OCI-M2 (cell line): Measurements from ENCODE around the gene ITGB1BP2.
"Not testable (repeated sequence)": the region's sequence is repeated elsewhere in the genome, so short reads cannot be mapped to it uniquely, and the experiment has no call there.

ENCODE experiments used
- DNase-seq: peaks from one replicate; lab custom pipeline; 2025; ENCODE audit not compliant: unreplicated experiment; lab: John Stamatoyannopoulos, UW

Gene ITGB1BP2

DNA sequence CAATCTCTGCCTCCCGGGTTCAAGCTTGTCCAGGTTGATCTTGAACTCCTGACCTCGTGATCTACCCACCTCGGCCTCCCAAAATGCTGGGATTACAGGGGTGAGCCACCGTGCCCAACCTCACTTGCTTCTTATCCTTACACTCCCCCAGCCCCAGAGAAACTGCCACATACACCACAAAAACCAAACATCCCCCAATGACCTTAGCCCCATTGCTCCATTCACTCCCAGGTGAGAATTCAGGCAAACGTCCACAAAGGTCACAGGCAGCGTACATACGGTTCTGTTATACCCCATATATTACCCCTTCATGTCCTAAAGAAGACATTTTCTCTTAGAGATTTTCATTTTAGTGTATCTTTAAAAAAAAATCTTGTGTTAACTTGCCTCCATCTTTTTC is 1.1 kb upstream of the ITGB1BP2 start:
- DNase-seq: not testable (repeated sequence)

DNA sequence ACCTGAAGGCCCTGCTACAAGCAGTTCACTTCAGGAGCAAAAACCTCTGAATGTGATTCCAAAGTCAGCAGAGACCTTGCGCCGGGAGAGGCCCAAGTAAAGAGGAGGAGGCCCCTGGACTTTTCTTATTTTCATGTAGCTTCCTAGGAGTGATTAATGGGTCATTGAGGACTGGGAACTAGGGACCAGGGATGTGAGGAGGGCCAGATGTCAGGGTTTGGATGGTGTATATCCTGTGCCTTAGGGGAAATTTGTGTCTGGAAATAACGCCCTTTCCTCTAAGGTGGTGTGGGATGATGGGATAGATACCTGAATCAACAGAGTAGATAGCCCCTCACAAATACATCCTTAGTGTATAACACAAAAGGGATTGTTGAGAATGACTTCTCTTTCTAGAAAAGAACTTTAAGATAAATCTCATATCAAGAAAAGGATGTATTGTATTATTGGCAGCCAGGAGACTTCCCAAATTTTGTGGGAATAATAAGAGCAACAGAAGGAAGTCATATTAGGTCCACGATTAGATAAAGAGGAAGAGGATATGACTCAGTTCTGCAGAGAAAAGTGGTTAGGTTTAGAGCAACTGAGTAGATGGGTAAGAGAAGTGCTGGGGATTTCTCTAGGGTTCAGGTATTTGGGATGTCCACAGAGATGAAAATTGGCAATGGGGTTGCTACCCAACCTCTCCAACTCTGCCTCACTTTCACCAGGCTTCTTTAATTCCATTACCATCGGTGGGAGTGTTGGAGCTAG is 1.1 kb downstream of the ITGB1BP2 start:
- no peak for DNase-seq

DNA sequence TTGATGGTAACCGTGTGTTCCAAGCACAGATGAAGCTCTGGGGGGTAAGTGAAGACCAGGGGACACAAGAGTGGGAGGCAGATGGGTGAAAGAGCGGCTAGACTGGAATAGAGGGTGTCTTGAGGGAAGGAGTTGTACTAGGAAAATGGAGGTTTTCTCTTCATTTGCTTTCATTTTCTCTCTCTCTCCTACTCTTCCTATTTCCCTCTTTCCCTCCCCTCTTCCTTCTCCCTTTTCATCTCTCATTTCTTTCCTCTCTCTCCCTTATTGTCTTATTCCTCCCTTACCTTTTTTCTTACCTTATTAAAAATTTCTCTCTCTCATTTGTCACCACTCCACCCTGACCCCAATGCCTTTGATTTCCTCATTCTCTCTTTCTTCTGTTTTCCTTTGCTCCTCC is 3.0 kb downstream of the ITGB1BP2 start:
- DNase-seq: no peak

DNA sequence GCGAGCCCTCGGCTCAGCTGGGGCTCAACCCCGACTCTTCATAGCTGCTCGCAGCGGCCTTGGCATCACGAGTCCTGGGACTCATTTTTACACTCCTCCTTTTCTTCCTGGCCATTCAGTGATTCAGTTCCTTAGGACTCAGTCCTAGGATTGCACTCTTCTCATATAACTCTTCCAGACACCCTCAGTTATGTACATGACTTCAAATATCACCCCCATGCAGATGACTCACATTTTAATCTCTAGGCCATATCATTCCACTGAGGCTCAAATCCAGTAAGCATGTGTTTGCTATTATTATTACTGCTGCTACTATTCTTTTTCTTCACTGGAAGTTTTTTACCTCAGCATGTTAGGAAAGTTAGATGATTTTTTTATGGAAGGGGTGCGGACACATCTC is 14.4 kb downstream of the ITGB1BP2 start:
- no peak for DNase-seq

DNA sequence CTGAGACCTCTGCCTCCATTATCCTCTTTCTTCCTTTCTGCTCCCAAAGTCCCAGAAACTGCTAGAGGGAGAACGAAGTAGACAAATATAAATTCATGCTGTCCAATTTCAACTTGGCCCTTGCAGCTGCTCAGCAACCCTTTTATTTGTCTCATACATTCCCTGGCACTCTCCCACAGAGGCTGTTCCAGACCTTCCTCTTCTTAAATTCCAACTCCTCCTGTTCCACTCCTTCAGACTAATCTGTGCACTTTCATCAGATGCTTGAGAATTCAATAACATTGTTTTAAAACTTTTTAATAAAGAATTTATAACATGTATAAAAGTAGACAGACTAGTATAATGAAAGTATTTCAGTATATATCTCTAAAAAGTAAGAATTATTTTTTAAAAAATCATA is 15.4 kb downstream of the ITGB1BP2 start:
- DNase-seq: not testable (repeated sequence)

DNA sequence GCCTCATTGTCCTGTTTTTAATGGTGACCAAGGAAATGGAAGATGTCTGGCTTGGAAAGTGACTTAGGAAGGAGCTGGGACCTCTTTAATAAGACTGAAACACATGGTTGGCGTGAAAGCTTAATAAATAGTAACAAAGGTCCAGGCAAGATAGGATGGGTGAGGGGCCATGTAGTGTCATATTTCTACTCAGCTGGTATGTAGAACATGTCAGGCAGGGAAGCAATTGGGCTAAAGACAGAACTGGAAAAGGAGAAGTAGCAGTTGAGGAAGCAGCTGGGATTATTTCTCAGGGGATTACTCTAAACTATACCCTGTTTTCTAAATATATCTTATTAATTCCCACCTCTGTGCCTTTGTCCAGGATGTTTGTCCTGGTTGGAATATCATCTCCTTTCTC is 18.6 kb downstream of the ITGB1BP2 start:
- DNase-seq: no peak

DNA sequence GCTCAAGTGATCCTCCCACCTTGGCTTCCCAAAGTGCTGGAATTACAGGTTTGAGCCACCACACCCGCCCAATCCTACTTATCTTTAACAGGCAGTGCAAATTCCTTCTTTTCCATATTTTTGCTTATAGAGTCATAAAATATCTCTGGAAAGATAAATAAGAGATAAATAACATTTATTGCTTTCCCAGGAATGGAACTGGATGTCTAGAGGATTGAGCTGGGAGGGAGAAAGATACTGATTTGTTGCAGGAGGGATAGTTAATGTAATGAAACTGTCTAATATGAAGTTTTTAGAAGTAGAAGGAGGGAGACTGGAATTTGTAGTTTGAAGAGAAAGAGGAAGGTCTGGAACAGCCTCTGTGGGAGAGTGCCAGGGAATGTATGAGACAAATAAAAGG is 20.2 kb downstream of the ITGB1BP2 start:
- DNase-seq: no peak

DNA sequence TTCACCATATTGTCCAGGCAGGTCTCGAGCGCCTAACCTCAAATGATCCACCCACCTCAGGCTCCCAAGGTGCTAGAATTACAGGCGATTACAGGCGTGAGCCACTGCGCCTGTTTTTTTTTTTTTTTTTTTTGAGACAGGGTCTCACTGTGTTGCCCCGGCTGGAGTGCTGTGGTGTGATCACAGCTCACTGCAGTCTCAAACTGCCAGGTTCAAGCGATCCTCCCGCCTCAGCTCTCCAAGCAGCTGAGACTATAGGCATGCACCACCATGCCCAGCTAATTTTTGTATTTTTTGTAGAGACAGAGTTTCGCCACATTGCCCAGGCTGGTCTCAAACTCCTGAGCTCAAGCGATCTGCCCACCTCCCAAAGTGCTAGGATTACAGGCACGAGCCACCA is 22.9 kb downstream of the ITGB1BP2 start:
- not testable (repeated sequence) for DNase-seq

DNA sequence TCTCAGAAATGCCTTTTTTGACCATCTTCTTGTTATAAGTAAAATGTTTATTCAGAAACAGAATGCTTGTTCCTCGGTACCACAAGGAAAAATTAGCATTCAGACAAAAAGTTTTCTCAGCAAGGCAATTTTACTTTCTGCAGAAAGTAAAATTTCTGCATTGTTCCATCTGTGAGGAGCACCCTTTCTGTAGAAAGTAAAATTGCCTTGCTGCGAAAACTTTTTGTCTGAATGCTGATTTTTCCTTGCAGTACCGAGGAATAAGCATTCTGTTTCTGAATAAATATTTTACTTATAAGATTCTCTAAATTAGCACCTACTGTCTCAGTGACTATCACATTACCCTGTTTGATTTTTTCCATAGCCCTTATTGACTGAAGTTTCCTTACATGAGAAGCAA is 24.8 kb downstream of the ITGB1BP2 start:
- no peak for DNase-seq

DNA sequence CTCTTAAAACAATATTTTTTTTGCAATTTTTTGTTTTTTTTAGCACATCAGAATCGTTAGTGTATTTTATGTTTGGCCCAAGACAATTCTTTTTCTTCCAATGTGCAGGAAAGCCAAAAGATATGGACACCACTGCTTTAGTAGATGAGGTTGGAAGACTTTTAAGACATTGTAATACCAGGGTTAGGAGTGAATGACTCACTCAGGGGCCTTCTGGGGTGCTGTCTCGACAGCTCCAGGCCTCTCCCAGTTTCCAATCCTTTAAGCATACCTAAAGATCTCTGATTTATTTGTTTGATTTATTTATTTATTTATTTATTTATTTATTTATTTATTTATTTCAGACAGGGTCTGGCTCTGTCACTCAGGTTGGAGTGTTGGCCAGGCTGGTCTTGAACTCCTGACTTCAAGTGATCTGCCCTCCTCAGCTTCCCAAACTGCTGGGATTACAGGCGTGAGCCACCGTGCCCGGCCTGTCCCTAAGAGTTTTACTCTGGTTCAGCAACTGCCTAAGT is 47.7 kb downstream of the ITGB1BP2 start:
- not testable (repeated sequence) for DNase-seq

DNA sequence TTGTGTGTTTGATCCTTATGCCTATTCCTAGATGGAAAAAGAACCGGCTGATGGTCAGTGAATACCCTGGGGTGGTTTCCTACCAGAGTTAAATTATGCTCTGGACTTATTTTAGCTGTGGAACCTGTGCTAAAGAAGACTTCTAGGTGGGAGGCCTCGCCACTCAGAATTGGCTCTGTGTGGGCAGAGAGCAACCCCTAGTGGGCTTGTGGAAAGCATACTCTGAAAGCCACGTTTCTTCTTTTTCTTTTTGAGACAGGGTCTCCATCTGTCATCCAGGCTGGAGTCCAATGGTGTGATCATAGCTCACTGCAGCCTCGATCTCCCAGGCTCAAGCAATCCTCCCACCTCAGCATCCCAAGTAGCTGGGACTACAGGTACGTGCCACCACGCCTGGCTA is 48.3 kb downstream of the ITGB1BP2 start:
- not testable (repeated sequence) for DNase-seq

DNA sequence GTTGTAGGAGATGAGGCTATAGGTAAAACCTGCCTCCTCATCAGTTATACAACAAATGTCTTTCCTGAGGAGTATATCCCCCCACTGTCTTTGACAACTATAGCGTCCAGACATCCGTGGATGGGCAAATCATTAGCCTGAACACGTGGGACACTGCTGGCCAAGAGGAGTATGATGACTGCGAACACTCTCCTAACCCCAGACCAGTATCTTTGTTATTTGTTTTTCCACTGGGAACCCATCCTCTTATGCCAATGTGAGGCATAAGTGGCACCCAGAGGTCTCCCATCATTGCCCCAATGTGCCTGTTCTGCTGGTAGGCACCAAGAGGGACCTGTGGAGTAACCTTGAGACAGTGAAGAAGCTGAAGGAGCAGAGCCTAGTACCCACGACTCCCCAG is 50.9 kb downstream of the ITGB1BP2 start:
- DNase-seq: not testable (repeated sequence)
